ENCODE measurements around the gene TPP1. TPM values are rescaled to one million over a fixed set of nuclear protein-coding genes. Genes with fewer than 3 reads are reported as not detected.

Gene TPP1
- total RNA-seq, 4 donors from 2014 or later, result 44.4 to 71.5 (median 54.9) TPM

DNA sequence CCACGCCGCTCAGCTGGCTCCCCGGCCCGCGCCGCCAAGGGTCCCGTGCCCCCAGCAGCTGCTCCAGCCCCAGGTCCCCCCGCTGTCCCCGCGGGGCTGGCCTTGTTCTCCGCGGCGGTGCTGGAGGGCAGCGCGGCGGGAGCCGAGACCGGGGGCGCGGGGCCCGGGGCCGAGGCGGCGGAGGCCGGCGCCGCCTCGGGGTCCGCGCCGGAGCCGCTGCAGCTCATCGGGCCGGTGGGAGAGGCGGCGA, 7.3 kb downstream of the TPP1 start:
- TF ChIP-seq, protein P1, sequence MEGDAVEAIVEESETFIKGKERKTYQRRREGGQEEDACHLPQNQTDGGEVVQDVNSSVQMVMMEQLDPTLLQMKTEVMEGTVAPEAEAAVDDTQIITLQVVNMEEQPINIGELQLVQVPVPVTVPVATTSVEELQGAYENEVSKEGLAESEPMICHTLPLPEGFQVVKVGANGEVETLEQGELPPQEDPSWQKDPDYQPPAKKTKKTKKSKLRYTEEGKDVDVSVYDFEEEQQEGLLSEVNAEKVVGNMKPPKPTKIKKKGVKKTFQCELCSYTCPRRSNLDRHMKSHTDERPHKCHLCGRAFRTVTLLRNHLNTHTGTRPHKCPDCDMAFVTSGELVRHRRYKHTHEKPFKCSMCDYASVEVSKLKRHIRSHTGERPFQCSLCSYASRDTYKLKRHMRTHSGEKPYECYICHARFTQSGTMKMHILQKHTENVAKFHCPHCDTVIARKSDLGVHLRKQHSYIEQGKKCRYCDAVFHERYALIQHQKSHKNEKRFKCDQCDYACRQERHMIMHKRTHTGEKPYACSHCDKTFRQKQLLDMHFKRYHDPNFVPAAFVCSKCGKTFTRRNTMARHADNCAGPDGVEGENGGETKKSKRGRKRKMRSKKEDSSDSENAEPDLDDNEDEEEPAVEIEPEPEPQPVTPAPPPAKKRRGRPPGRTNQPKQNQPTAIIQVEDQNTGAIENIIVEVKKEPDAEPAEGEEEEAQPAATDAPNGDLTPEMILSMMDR (IDR thresholded peaks at IDR 0.05), result no peak
- TF ChIP-seq POLR2A (IDR thresholded peaks at IDR 0.05; ENCODE audit: low read depth) (no peak), POLR2AphosphoS5 (IDR thresholded peaks at IDR 0.05) (no peak), EP300 (IDR thresholded peaks at IDR 0.05) (no peak)
- Histone ChIP-seq H3K9me3 (no peaks in the 10 kb centered on the region), H3K36me3 (peaks cover 30 to 70% (median 62%) of the 10 kb centered on the region in 4 donors), H3K27ac (replicated peaks in 1 of 4) (peak overlapping the region; percentile 97 to 98 (median 98)), H3K4me1 (peaks cover 44 to 68% (median 61%) of the 10 kb centered on the region in 4 donors), H3K4me3 (peak overlapping the region; percentile 79 to 98 (median 88)), H3K27me3 (no peaks in the 10 kb centered on the region)
- no peak for DNase-seq (ENCODE audit: extremely low spot score)
- WGBS, result 0% methylated on average over 2 of the region's 36 CpGs
- intact Hi-C loops (cut with DNase I), result loop anchor here (2.0 kb wide), 1 partner anchor 71 kb away; the partner anchor contains the start of gene MRPL17

DNA sequence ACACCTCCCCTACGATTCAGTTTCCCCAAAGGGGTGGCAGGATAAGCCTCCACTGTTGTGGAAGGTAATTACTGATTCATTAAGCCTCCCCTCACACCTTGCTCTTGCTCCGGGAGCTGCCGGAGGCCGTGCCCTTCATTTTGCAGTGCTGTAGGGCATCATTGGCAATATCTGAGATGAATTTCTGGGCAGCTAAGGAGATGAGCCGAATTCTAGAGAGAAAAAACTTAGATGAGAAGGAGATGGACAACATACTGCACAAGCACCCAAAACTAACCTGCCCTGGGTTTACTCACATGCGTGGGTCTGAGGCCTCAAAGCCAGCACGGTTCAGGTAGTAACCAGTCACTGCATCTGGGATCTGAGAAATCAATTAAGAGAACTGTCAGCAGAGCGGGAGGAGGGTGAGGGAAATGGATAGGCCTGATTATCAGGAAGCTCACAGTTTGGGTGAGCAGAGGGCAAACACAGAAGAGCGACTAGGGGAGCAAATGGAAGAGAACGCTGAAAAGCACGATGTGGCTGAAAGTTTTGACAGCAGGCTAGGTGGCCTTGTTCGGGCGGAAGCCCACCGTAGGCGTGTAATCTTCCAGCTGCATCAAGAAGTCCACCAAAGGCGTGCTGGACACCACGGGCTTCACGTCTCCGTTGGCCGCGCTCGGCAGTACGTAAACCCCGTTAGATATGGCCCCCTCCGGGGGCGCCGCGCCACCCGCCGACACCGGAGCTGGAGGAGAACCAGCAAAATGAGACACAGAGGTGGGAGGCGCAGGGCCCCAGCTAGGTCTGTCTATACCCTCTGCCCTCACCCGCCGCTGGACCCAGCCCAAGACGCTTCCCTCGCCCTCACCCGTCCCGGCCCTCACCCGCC, 7.9 kb downstream of the TPP1 start:
- Histone ChIP-seq H3K27ac (replicated peaks in 1 of 4) (peak overlapping the region; percentile 97 to 98 (median 98)), H3K27me3 (no peaks in the 10 kb centered on the region), H3K9me3 (no peaks in the 10 kb centered on the region), H3K36me3 (peaks cover 30 to 64% (median 59%) of the 10 kb centered on the region in 4 donors), H3K4me1 (peaks cover 49 to 71% (median 65%) of the 10 kb centered on the region in 4 donors), H3K4me3 (peak overlapping the region; percentile 79 to 98 (median 88))
- intact Hi-C loops (cut with DNase I), result no loop called here
- TF ChIP-seq POLR2AphosphoS5 (IDR thresholded peaks at IDR 0.05), result peak in 1 of 2 donors; percentile 39
- no peak for TF ChIP-seq EP300 (IDR thresholded peaks at IDR 0.05)
- 10% methylated on average over 31 of the region's 39 CpGs for WGBS
- no peak for DNase-seq (ENCODE audit: extremely low spot score)

DNA sequence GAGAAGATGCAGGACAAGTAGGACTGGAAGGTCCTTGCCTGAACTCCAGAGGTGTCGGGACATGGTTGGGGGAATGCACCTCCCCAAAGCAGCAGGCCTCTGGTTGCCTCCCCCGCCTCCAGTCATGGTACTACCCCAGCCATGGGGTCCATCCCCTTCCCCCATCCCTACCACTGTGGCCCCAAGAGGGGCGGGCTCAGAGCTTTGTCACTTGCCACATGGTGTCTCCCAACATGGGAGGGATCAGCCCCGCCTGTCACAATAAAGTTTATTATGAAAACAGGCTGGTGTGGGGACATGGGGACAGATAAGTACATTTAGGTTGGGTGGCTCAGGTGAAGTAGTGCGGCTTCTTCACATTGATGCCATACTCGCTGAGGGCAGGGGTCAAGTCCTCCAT, 8.6 kb downstream of the TPP1 start:
- intact Hi-C loops (cut with DNase I), result no loop called here
- Histone ChIP-seq H3K27me3 (no peaks in the 10 kb centered on the region), H3K9me3 (no peaks in the 10 kb centered on the region), H3K4me3 (peak overlapping the region; percentile 79 to 98 (median 88)), H3K27ac (replicated peaks in 1 of 4) (peak overlapping the region; percentile 97 to 98 (median 98)), H3K4me1 (peaks cover 56 to 78% (median 73%) of the 10 kb centered on the region in 4 donors), H3K36me3 (peaks cover 30 to 57% (median 52%) of the 10 kb centered on the region in 4 donors)
- TF ChIP-seq POLR2AphosphoS5 (IDR thresholded peaks at IDR 0.05), result no peak
- TF ChIP-seq, protein P1 (IDR thresholded peaks at IDR 0.05), result no peak
- no peak for TF ChIP-seq EP300 (IDR thresholded peaks at IDR 0.05)
- TF ChIP-seq POLR2A (IDR thresholded peaks at IDR 0.05; ENCODE audit: low read depth), result no peak
- no peak for DNase-seq (ENCODE audit: extremely low spot score)
- 56% methylated on average over 3 of the region's 6 CpGs for WGBS

DNA sequence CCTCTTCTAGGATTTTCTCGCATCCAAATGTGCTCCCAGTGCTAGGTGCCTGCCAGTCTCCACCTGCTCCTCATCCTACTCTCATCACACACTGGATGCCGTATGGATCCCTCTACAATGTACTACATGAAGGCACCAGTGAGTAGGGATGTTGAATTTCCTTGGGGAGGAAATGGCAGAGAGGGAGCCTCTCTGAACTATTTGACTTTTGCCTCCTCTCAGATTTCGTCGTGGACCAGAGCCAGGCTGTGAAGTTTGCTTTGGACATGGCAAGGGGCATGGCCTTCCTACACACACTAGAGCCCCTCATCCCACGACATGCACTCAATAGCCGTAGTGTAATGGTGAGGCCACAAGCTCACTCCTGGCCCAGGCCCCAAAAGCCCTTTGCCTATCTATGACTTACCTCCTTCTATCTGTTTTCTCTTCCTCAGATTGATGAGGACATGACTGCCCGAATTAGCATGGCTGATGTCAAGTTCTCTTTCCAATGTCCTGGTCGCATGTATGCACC, 9.7 kb downstream of the TPP1 start:
- peak overlapping the region; percentile 97 to 98 (median 98) for H3K27ac ChIP-seq (replicated peaks in 1 of 4)
- no peaks in the 10 kb centered on the region for H3K9me3 ChIP-seq
- no peak overlapping the region for H3K4me3 ChIP-seq
- no peak for DNase-seq (ENCODE audit: extremely low spot score)
- WGBS, result 68% methylated on average over 4 of the region's 8 CpGs
- intact Hi-C loops (cut with DNase I), result loop anchor here (10.0 kb wide), 2 partner anchors 135 to 215 kb away; partner anchors contain the start of genes SMPD1 and TRIM3
- TF ChIP-seq, protein P1 (IDR thresholded peaks at IDR 0.05), result no peak
- TF ChIP-seq POLR2A (IDR thresholded peaks at IDR 0.05; ENCODE audit: low read depth) (no peak), EP300 (IDR thresholded peaks at IDR 0.05) (no peak), POLR2AphosphoS5 (IDR thresholded peaks at IDR 0.05) (no peak)
- peaks cover 30 to 47% (median 42%) of the 10 kb centered on the region in 4 donors for H3K36me3 ChIP-seq
- H3K27me3 ChIP-seq, result no peaks in the 10 kb centered on the region
- peaks cover 62 to 88% (median 82%) of the 10 kb centered on the region in 4 donors for H3K4me1 ChIP-seq

Measured in esophagus muscularis mucosa (tissue), 4 donors.